Epithelial cell of proximal tubule (primary cell): Measurements from ENCODE around the gene ESRRA. TPM values are rescaled to one million over a fixed set of nuclear protein-coding genes. Genes with fewer than 3 reads are reported as not detected.

ENCODE experiments used
- DNase-seq: peaks from one replicate; pipeline ENCODE4 v3.0.0-alpha.2; 2011; ENCODE audit warnings: low read depth
- H3K4me3 ChIP-seq: 2 replicates; pipeline ENCODE4 v1.5.1; 2011; ENCODE audit warnings: low read depth, mild to moderate bottlenecking, low read length
- CTCF ChIP-seq: conservative IDR thresholded peaks from 2 replicates; pipeline ENCODE4 v1.5.1; 2012; ENCODE audit warnings: low read depth, mild to moderate bottlenecking, low read length
- total RNA-seq: library from RNA; depleted of rRNA; stranded (reverse); fragments of >200 nt; gene quantifications from 2 replicates; pipeline ENCODE4 v1.2.3, GENCODE V29; 2015

ESRRA gene
- total RNA-seq, 1 donor from 2014 or later = 47.2 TPM

- no peak for DNase-seq
- TF ChIP-seq CTCF = no peak
Measured at GRCh38 chr11:64284962-64285884, 20.1 kb upstream of the ESRRA start, which contains the start of gene GPR137. Gene GPR137, plus strand, starts transcription at chr11:64285848. Its CDS starts 677 bp downstream, at chr11:64286525.

GRCh38 chr11:64285885-64286800 lies 19.2 kb upstream of the ESRRA start:
- peak overlapping the region; percentile 94 for H3K4me3 ChIP-seq
- no peak for DNase-seq
- peak; percentile 30 for TF ChIP-seq CTCF

More at GRCh38 chr11:64284962-64285884, 20.1 kb upstream of the ESRRA start, which contains the start of gene GPR137:
- H3K4me3 ChIP-seq = peak within 1 kb of the TSS; percentile 94

- no peak overlapping the region for H3K4me3 ChIP-seq
- TF ChIP-seq CTCF = no peak
- DNase-seq = no peak
Measured at GRCh38 chr11:64286801-64287159, 18.5 kb upstream of the ESRRA start.

- no peak overlapping the region for H3K4me3 ChIP-seq
- TF ChIP-seq CTCF = no peak
- DNase-seq = no peak
Measured at GRCh38 chr11:64287676-64288352, 17.5 kb upstream of the ESRRA start.

GRCh38 chr11:64288353-64288750 lies 17.0 kb upstream of the ESRRA start:
- no peak for DNase-seq
- no peak overlapping the region for H3K4me3 ChIP-seq
- no peak for TF ChIP-seq CTCF

- no peak overlapping the region for H3K4me3 ChIP-seq
- no peak for DNase-seq
- TF ChIP-seq CTCF = no peak
Measured at GRCh38 chr11:64289002-64289564, 16.2 kb upstream of the ESRRA start.
